Endothelial cell of umbilical vein (primary cell): ENCODE measurements around the gene IFRD2. TPM values are rescaled to one million over a fixed set of nuclear protein-coding genes. Genes with fewer than 3 reads are reported as not detected.

Experiments
- BruUV-seq: library from RNA; stranded (reverse); fragments of 400-500 nt; replicated peaks from 2 replicates; lab custom pipeline; 2021; lab: Mats Ljungman, UMichigan
- CTCF ChIA-PET: fragments of 300-600, 350-600 bp; sonication (Branson Sonifier 250); formaldehyde crosslinking; loops from one replicate; lab custom pipeline; 2021; ENCODE audit warnings: antibody characterized with exemption, inconsistent platforms; lab: Charles Lee
- POLR2A ChIA-PET: fragments of 300-600, 350-600 bp; sonication (Branson Sonifier 250); formaldehyde crosslinking; loops from one replicate; lab custom pipeline; 2021; ENCODE audit warnings: antibody characterized with exemption, inconsistent platforms; lab: Charles Lee
- DNase-seq: peaks from one replicate; pipeline ENCODE4 v3.0.0-alpha.2; 2011; ENCODE audit warnings: low read depth, low spot score
- FAIRE-seq: peaks from 2 replicates; lab custom pipeline; 2011; peaks lifted over from hg19 to GRCh38; lab: Jason Lieb, UNC
- H2AFZ ChIP-seq: 2 replicates; pipeline ENCODE4 v1.6.0; 2012; ENCODE audit warnings: low read depth, low read length, control low read depth, inconsistent platforms
- H3K27ac ChIP-seq: 2 replicates; pipeline ENCODE4 v1.5.1; 2011; ENCODE audit warnings: low read depth, mild to moderate bottlenecking, control low read depth, low read length, moderate library complexity; ENCODE audit not compliant: insufficient read depth
- H3K27me3 ChIP-seq, 2 experiments: 2 replicates each; pipeline versions ENCODE4 v1.6.0 to v1.6.1; 2011; ENCODE audit warnings: low read length in 2 of 2, mixed read lengths in 1 of 2; ENCODE audit not compliant: control insufficient read depth in 2 of 2, insufficient read depth in 2 of 2
- H3K36me3 ChIP-seq, 2 experiments: 2 replicates in 1 of 2; 3 replicates in 1 of 2; pipeline ENCODE4 v1.5.1; 2011; ENCODE audit warnings: low read length in 2 of 2, mild to moderate bottlenecking in 1 of 2, moderate library complexity in 1 of 2; ENCODE audit not compliant: control insufficient read depth in 2 of 2, insufficient read depth in 2 of 2; ENCODE audit errors: extremely low read depth in 1 of 2
- H3K4me1 ChIP-seq: 3 replicates; pipeline ENCODE4 v1.5.1; 2011; ENCODE audit warnings: mild to moderate bottlenecking, low read length; ENCODE audit not compliant: control insufficient read depth, insufficient read depth; ENCODE audit errors: extremely low read depth
- H3K4me2 ChIP-seq: 2 replicates; pipeline ENCODE4 v1.6.1; 2011; ENCODE audit warnings: low read length, control low read depth, mixed read lengths; ENCODE audit not compliant: insufficient read depth
- H3K4me3 ChIP-seq, 3 experiments: fragments of 200-600 bp in 1 of 3; sonication (generic), shearing (Covaris generic) in 1 of 3; replicated peaks in 1 of 3; 2 replicates each; pipeline ENCODE4 v1.5.1; 2011 to 2016; ENCODE audit warnings: control low read depth in 3 of 3, low read length in 3 of 3, mild to moderate bottlenecking in 2 of 3, inconsistent platforms in 1 of 3, low read depth in 1 of 3, moderate library complexity in 1 of 3; ENCODE audit not compliant: insufficient read depth in 1 of 3
- H3K79me2 ChIP-seq: 2 replicates; pipeline ENCODE4 v1.6.0; 2012; ENCODE audit warnings: low read length, inconsistent platforms; ENCODE audit not compliant: control insufficient read depth, insufficient read depth
- H3K9ac ChIP-seq: replicated peaks from 2 replicates; pipeline ENCODE3; 2011; ENCODE audit warnings: low read length, control low read depth; ENCODE audit not compliant: insufficient read depth; ENCODE audit errors: extremely low read depth
- H3K9me1 ChIP-seq: replicated peaks from 3 replicates; pipeline ENCODE4 v1.6.0; 2011; ENCODE audit warnings: mild to moderate bottlenecking, low read length; ENCODE audit not compliant: control insufficient read depth, insufficient read depth; ENCODE audit errors: extremely low read depth
- H3K9me3 ChIP-seq: replicated peaks from 2 replicates; pipeline ENCODE4 v1.5.1; 2012; ENCODE audit warnings: low read length, inconsistent platforms; ENCODE audit not compliant: control insufficient read depth, insufficient read depth
- H4K20me1 ChIP-seq: replicated peaks from 2 replicates; pipeline ENCODE3; 2011; ENCODE audit warnings: mild to moderate bottlenecking, low read length; ENCODE audit not compliant: control insufficient read depth, insufficient read depth; ENCODE audit errors: extremely low read depth
- FOS ChIP-seq: IDR thresholded peaks from 2 replicates; pipeline ENCODE4 v1.6.1; 2011; ENCODE audit warnings: mild to moderate bottlenecking, low read length, moderate library complexity, borderline replicate concordance; ENCODE audit not compliant: insufficient read depth
- POLR2A ChIP-seq: IDR thresholded peaks from 2 replicates; pipeline ENCODE4 v1.6.1; 2012; ENCODE audit warnings: low read depth, mild to moderate bottlenecking, control low read depth, low read length
- POLR2AphosphoS5 ChIP-seq: IDR thresholded peaks from 2 replicates; pipeline ENCODE4 v1.6.1; 2012; ENCODE audit warnings: low read depth, mild to moderate bottlenecking, control low read depth, low read length, moderate library complexity; ENCODE audit not compliant: insufficient read depth
- dilution Hi-C: fragments of 300-500 bp; cut with MboI; formaldehyde crosslinking; loops from one replicate; pipeline ENCODE4 v1.15.0; 2019; ENCODE audit warnings: low sequenced_read_pairs; ENCODE audit not compliant: extremely low pct_ligation_motif_present
- intact Hi-C: fragments of 100-400 bp; cut with micrococcal nuclease; formaldehyde crosslinking; loops from one replicate; pipeline ENCODE4 v1.10.0; 2022
- polyA plus RNA-seq, 4 experiments: library from polyadenylated mRNA; depleted of rRNA in 3 of 4; stranded (reverse) in 3 of 4; unstranded in 1 of 4; fragments of >200 nt; gene quantifications; 2 replicates each; pipeline versions ENCODE4 v1.2.1 to v1.2.3, GENCODE V29; 2011 to 2012; ENCODE audit warnings: missing spikeins in 1 of 4
- total RNA-seq: library from RNA; stranded (reverse); gene quantifications from 2 replicates; pipeline ENCODE4 v1.2.3, GENCODE V29; 2021
- TF ChIP-seq, protein P1 (sequence below): IDR thresholded peaks from 2 replicates; pipeline ENCODE4 v1.6.1; 2011; ENCODE audit not compliant: insufficient read depth, insufficient read length

Gene IFRD2
- total and polyA plus RNA-seq, 2 donors (not counting 3 experiments of a cell fraction or from before 2014, with no cell fraction given), result 99.4 to 111 TPM

- peak; percentile 98 for FAIRE-seq
- Histone ChIP-seq H3K36me3 (peaks cover 2 to 10% of the 10 kb centered on the region in 2 experiments), H2AFZ (no peak overlapping the region), H4K20me1 (no peaks in the 10 kb centered on the region), H3K4me2 (peak overlapping the region; percentile 93), H3K4me1 (peaks cover 47% of the 10 kb centered on the region), H3K9ac (peak overlapping the region; percentile 91), H3K27ac (peak overlapping the region; percentile 60), H3K9me1 (no peaks in the 10 kb centered on the region), H3K27me3 (no peaks in the 10 kb centered on the region), H3K79me2 (peaks cover 67% of the 10 kb centered on the region), H3K9me3 (no peaks in the 10 kb centered on the region), H3K4me3 (peak overlapping the region; percentile 80 to 88 (median 81))
- no TSS peak for BruUV-seq
- TF ChIP-seq POLR2AphosphoS5 (peak; percentile 81), FOS (no peak), POLR2A (peak; percentile 62)
- TF ChIP-seq, protein P1, sequence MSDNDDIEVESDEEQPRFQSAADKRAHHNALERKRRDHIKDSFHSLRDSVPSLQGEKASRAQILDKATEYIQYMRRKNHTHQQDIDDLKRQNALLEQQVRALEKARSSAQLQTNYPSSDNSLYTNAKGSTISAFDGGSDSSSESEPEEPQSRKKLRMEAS, result no peak
- intact Hi-C loops, result loop anchor here (1.0 to 5.0 kb wide), 4 partner anchors 8 to 81 kb away; partner anchors contain the start of gene SEMA3F
- ChIA-PET CTCF (interaction anchor here (0.6 to 2.4 kb wide), 4 partner anchors 9 to 68 kb away, joined by 3 to 17 read pairs (median 5); no protein-coding TSS in a partner anchor), POLR2A (no interaction called here)
- DNase-seq, result peak; percentile 85
- dilution Hi-C loops, result no loop called here
Observed at GRCh38 chr3:50237754-50238548, 54.3 kb downstream of the IFRD2 start.

Other genes starting within 250 kb of the IFRD2 start
- gene RBM5, start 203.5 kb downstream of the IFRD2 start, total RNA-seq, result 188 and 190 TPM in 2 replicates
- gene RBM5, start 203.5 kb downstream of the IFRD2 start, polyA plus RNA-seq, result 218 and 281 TPM in 2 replicates
- gene SEMA3F, start 137.1 kb downstream of the IFRD2 start, total RNA-seq, result 99.1 and 143 TPM in 2 replicates
- gene SEMA3F, start 137.1 kb downstream of the IFRD2 start, polyA plus RNA-seq, result 64.8 and 65.8 TPM in 2 replicates
- 0.77 and 0.78 TPM in 2 replicates for gene GNAT1, start 100.8 kb downstream of the IFRD2 start, total RNA-seq
- gene GNAT1, start 100.8 kb downstream of the IFRD2 start, polyA plus RNA-seq, result 0.05 TPM in 1 of 2 replicates, not detected in the other
- 0.60 and 0.65 TPM in 2 replicates for gene SLC38A3, start 87.2 kb downstream of the IFRD2 start, total RNA-seq
- gene SLC38A3, start 87.2 kb downstream of the IFRD2 start, polyA plus RNA-seq, result 0.94 and 1.1 TPM in 2 replicates
- 767 and 773 TPM in 2 replicates for gene GNAI2, start 56.2 kb downstream of the IFRD2 start, total RNA-seq
- gene GNAI2, start 56.2 kb downstream of the IFRD2 start, polyA plus RNA-seq, result 1,875 and 2,290 TPM in 2 replicates
- 0.97 and 1.5 TPM in 2 replicates for gene SEMA3B, start 23.3 kb downstream of the IFRD2 start, total RNA-seq
- 1.2 and 1.4 TPM in 2 replicates for gene SEMA3B, start 23.3 kb downstream of the IFRD2 start, polyA plus RNA-seq
- gene LSMEM2, start 13.3 kb downstream of the IFRD2 start, total RNA-seq, result not detected in 2 replicates
- not detected in 2 replicates for gene LSMEM2, start 13.3 kb downstream of the IFRD2 start, polyA plus RNA-seq
- 3.8 and 4.8 TPM in 2 replicates for gene HYAL3, start 7.0 kb upstream of the IFRD2 start, total RNA-seq
- gene HYAL3, start 7.0 kb upstream of the IFRD2 start, polyA plus RNA-seq, result 11.5 and 12.8 TPM in 2 replicates
- gene NAA80, start 7.0 kb upstream of the IFRD2 start, total RNA-seq, result 9.0 and 9.7 TPM in 2 replicates
- gene NAA80, start 7.0 kb upstream of the IFRD2 start, polyA plus RNA-seq, result 13.1 and 17.7 TPM in 2 replicates
- gene HYAL1, start 11.1 kb upstream of the IFRD2 start, total RNA-seq, result 1.6 and 2.2 TPM in 2 replicates
- 3.3 and 3.8 TPM in 2 replicates for gene HYAL1, start 11.1 kb upstream of the IFRD2 start, polyA plus RNA-seq
- gene HYAL2, start 30.3 kb upstream of the IFRD2 start, total RNA-seq, result 266 and 279 TPM in 2 replicates
- gene HYAL2, start 30.3 kb upstream of the IFRD2 start, polyA plus RNA-seq, result 970 and 1,145 TPM in 2 replicates
- gene TUSC2, start 35.8 kb upstream of the IFRD2 start, total RNA-seq, result 30.0 and 31.0 TPM in 2 replicates
- gene TUSC2, start 35.8 kb upstream of the IFRD2 start, polyA plus RNA-seq, result 84.8 and 89.0 TPM in 2 replicates
- gene RASSF1, start 48.4 kb upstream of the IFRD2 start, total RNA-seq, result 27.0 and 31.9 TPM in 2 replicates
- gene RASSF1, start 48.4 kb upstream of the IFRD2 start, polyA plus RNA-seq, result 52.2 and 59.7 TPM in 2 replicates
- 0.38 and 0.51 TPM in 2 replicates for gene ZMYND10, start 53.3 kb upstream of the IFRD2 start, total RNA-seq
- 0.25 and 0.33 TPM in 2 replicates for gene ZMYND10, start 53.3 kb upstream of the IFRD2 start, polyA plus RNA-seq
- gene NPRL2, start 58.3 kb upstream of the IFRD2 start, total RNA-seq, result 13.4 and 14.5 TPM in 2 replicates
- 30.6 and 33.5 TPM in 2 replicates for gene NPRL2, start 58.3 kb upstream of the IFRD2 start, polyA plus RNA-seq
- gene CYB561D2, start 58.4 kb upstream of the IFRD2 start, total RNA-seq, result 13.6 and 16.3 TPM in 2 replicates
- gene CYB561D2, start 58.4 kb upstream of the IFRD2 start, polyA plus RNA-seq, result 46.0 and 55.8 TPM in 2 replicates
- 43.2 and 44.7 TPM in 2 replicates for gene TMEM115, start 67.1 kb upstream of the IFRD2 start, total RNA-seq
- 65.5 and 90.1 TPM in 2 replicates for gene TMEM115, start 67.1 kb upstream of the IFRD2 start, polyA plus RNA-seq
- not detected in 2 replicates for gene CACNA2D2, start 211.2 kb upstream of the IFRD2 start, total RNA-seq
- gene CACNA2D2, start 211.2 kb upstream of the IFRD2 start, polyA plus RNA-seq, result 0.15 and 0.21 TPM in 2 replicates